ENCODE data around the gene SNX9.

GRCh38 chr6:157861814-157862213, 38.8 kb downstream of the SNX9 start:
- TF ChIP-seq CTCF (tag by site-specific recombination; IDR thresholded peaks at IDR 0.05), result no peak
- TF ChIP-seq MEIS1 (CRISPR knock-in tag; IDR thresholded peaks at IDR 0.05; ENCODE audit: borderline replicate concordance), result no peak
- no peak for TF ChIP-seq ZFP41 (tag by site-specific recombination; IDR thresholded peaks at IDR 0.05; ENCODE audit: borderline replicate concordance)

All from HEK293 (cell line).